Naive thymus-derived CD8-positive, alpha-beta T cell (primary cell): ENCODE results near the gene TRIM28. TPM values are rescaled to one million over a fixed set of nuclear protein-coding genes. Genes with fewer than 3 reads are reported as not detected.

Experiments
- ATAC-seq, 2 donors: fragments of 150-1000 bp; cut with Tn5 transposase in 1 of 2; sonication (Bioruptor Pico), chemical (Tn5 transposase) in 1 of 2; 1 replicate in 1 of 2; 2 replicates in 1 of 2; pipeline ENCODE4 v1.10.0; 2021; ENCODE audit warnings: mild to moderate bottlenecking in 2 of 2, moderate library complexity in 2 of 2
- POLR2A ChIA-PET: fragments of 350-600 bp; sonication (Branson Sonifier 250); formaldehyde crosslinking; loops from one replicate; lab custom pipeline; 2021; ENCODE audit warnings: antibody characterized with exemption; lab: Charles Lee
- DNase-seq, 10 donors: peaks; one replicate each; pipeline versions ENCODE4 v3.0.0 to v3.0.0-alpha.2; 2020 to 2022
- H3K27ac Mint-ChIP-seq, 10 donors: one replicate each; pipeline ENCODE4 v1.8.0; 2020 to 2022; ENCODE audit warnings: mild to moderate bottlenecking in 10 of 10, mixed read lengths in 10 of 10, moderate library complexity in 4 of 10, inconsistent platforms in 1 of 10
- H3K27me3 Mint-ChIP-seq, 5 donors: one replicate each; pipeline ENCODE4 v1.8.0; 2021 to 2022; ENCODE audit warnings: mixed read lengths in 5 of 5
- H3K36me3 Mint-ChIP-seq, 3 donors: one replicate each; pipeline ENCODE4 v1.8.0; 2020 to 2022; ENCODE audit warnings: mixed read lengths in 3 of 3, mild to moderate bottlenecking in 2 of 3, inconsistent platforms in 1 of 3
- H3K4me1 Mint-ChIP-seq, 4 donors: one replicate each; pipeline ENCODE4 v1.8.0; 2021 to 2022; ENCODE audit warnings: mixed read lengths in 4 of 4
- H3K4me3 Mint-ChIP-seq, 10 donors: one replicate each; pipeline ENCODE4 v1.8.0; 2020 to 2022; ENCODE audit warnings: mild to moderate bottlenecking in 10 of 10, mixed read lengths in 10 of 10, moderate library complexity in 6 of 10, inconsistent platforms in 1 of 10
- H3K9me3 Mint-ChIP-seq, 9 donors: one replicate each; pipeline ENCODE4 v1.8.0; 2020 to 2022; ENCODE audit warnings: mixed read lengths in 9 of 9, mild to moderate bottlenecking in 3 of 9, inconsistent platforms in 1 of 9, moderate library complexity in 1 of 9
- polyA plus RNA-seq, 3 donors: library from polyadenylated mRNA; unstranded; fragments of 300-500 nt; fragmentation: Illumina TruSeq; gene quantifications; one replicate each; pipeline ENCODE4 v1.2.3, GENCODE V29; 2021
- total RNA-seq, 8 experiments: library from RNA in 2 of 8; stranded (reverse) in 2 of 8; gene quantifications; one replicate each; pipeline ENCODE4 v1.2.3 and lab custom pipeline; 2021 to 2026

The TRIM28 gene
- total and polyA plus RNA-seq, 5 experiments from 2014 or later = 55.7 to 434 (median 114) TPM

GRCh38 chr19:58568453-58569130 is 24.7 kb downstream of the TRIM28 start:
- H3K4me3 Mint-ChIP-seq = no peak overlapping the region
- POLR2A ChIA-PET = interaction anchor here (1.7 to 4.7 kb wide), 2 partner anchors 7 to 14 kb away, joined by 7 to 68 read pairs; partner anchors contain the start of gene CHMP2A
- peaks cover 21 to 33% (median 29%) of the 10 kb centered on the region in 4 donors for H3K4me1 Mint-ChIP-seq
- peak overlapping the region in 5 of 10 donors; percentile 25 to 75 (median 39) for H3K27ac Mint-ChIP-seq
- DNase-seq (peak in 1 of 10 donors; percentile 13), ATAC-seq (no peak)
- peaks cover 0 to 6% (median 0%) of the 10 kb centered on the region in 3 donors for H3K36me3 Mint-ChIP-seq
- H3K9me3 Mint-ChIP-seq = no peaks in the 10 kb centered on the region
- peaks cover 0 to 5% (median 0%) of the 10 kb centered on the region in 5 donors for H3K27me3 Mint-ChIP-seq

- no peaks in the 10 kb centered on the region for H3K9me3 Mint-ChIP-seq
- POLR2A ChIA-PET = interaction anchor here (0.7 to 4.7 kb wide), 2 partner anchors 8 to 290 kb away, joined by 3 to 68 read pairs; no protein-coding TSS in a partner anchor
- peak in 1 of 10 donors; percentile 38 for DNase-seq
- H3K4me1 Mint-ChIP-seq = peaks cover 21 to 33% (median 29%) of the 10 kb centered on the region in 4 donors
- H3K27me3 Mint-ChIP-seq = peaks cover 0 to 5% (median 0%) of the 10 kb centered on the region in 5 donors
- ATAC-seq = no peak
- peak overlapping the region in 5 of 10 donors; percentile 25 to 74 (median 40) for H3K27ac Mint-ChIP-seq
- H3K4me3 Mint-ChIP-seq = no peak overlapping the region
- H3K36me3 Mint-ChIP-seq = peaks cover 0 to 6% (median 0%) of the 10 kb centered on the region in 3 donors
Observed at GRCh38 chr19:58569191-58569942, 25.5 kb downstream of the TRIM28 start.

GRCh38 chr19:58569943-58570670 is 26.2 kb downstream of the TRIM28 start:
- Mint-ChIP-seq H3K4me3 (no peak overlapping the region), H3K27me3 (peaks cover 0 to 5% (median 0%) of the 10 kb centered on the region in 5 donors), H3K9me3 (no peaks in the 10 kb centered on the region), H3K36me3 (peaks cover 0 to 6% (median 0%) of the 10 kb centered on the region in 3 donors), H3K4me1 (peaks cover 21 to 33% (median 30%) of the 10 kb centered on the region in 4 donors), H3K27ac (peak overlapping the region in 2 of 10 donors; percentile 29 to 44)
- ATAC-seq (no peak), DNase-seq (peak in 1 of 10 donors; percentile 50)
- POLR2A ChIA-PET = interaction anchor here (0.7 to 4.7 kb wide), 3 partner anchors 8 to 291 kb away, joined by 3 to 68 read pairs (median 18); partner anchors contain the start of gene CHMP2A

- no peak for ATAC-seq
- H3K27me3 Mint-ChIP-seq = peaks cover 0 to 5% (median 0%) of the 10 kb centered on the region in 5 donors
- peaks cover 0 to 4% (median 0%) of the 10 kb centered on the region in 3 donors for H3K36me3 Mint-ChIP-seq
- peaks cover 25 to 42% (median 36%) of the 10 kb centered on the region in 4 donors for H3K4me1 Mint-ChIP-seq
- POLR2A ChIA-PET = interaction anchor here (1.6 to 4.7 kb wide), 4 partner anchors 9 to 27 kb away, joined by 7 to 68 read pairs (median 16); partner anchors contain the start of genes CHMP2A, TRIM28 and UBE2M
- DNase-seq = peak in 2 of 10 donors; percentile 15 to 55
- peak overlapping the region in 1 of 10 donors; percentile 4 for H3K4me3 Mint-ChIP-seq
- H3K9me3 Mint-ChIP-seq = no peaks in the 10 kb centered on the region
- H3K27ac Mint-ChIP-seq = peak overlapping the region in 4 of 10 donors; percentile 34 to 100 (median 100)
Observed at GRCh38 chr19:58570770-58571574, 27.1 kb downstream of the TRIM28 start.

GRCh38 chr19:58571575-58571947 is 27.7 kb downstream of the TRIM28 start:
- POLR2A ChIA-PET = interaction anchor here (1.6 to 4.7 kb wide), 7 partner anchors 10 to 209 kb away, joined by 6 to 68 read pairs (median 14); partner anchors contain the start of genes CHMP2A, TRIM28, UBE2M and ZBTB45
- ATAC-seq = no peak
- no peaks in the 10 kb centered on the region for H3K36me3 Mint-ChIP-seq
- H3K27me3 Mint-ChIP-seq = peaks cover 0 to 5% (median 0%) of the 10 kb centered on the region in 5 donors
- peak in 2 of 10 donors; percentile 15 to 59 for DNase-seq
- H3K9me3 Mint-ChIP-seq = no peaks in the 10 kb centered on the region
- H3K27ac Mint-ChIP-seq = peak overlapping the region in 8 of 10 donors; percentile 99 to 100 (median 100)
- H3K4me3 Mint-ChIP-seq = peak overlapping the region; percentile 88 to 100 (median 98)
- H3K4me1 Mint-ChIP-seq = peaks cover 25 to 48% (median 38%) of the 10 kb centered on the region in 4 donors

GRCh38 chr19:58572026-58572817 is 28.4 kb downstream of the TRIM28 start:
- ATAC-seq = no peak

GRCh38 chr19:58572818-58573657 is 29.2 kb downstream of the TRIM28 start, which contains the start of gene MZF1:
MZF1 (minus strand) TSS chr19:58573335; CDS start chr19:58571389, 1,946 bp downstream.
- H3K4me1 Mint-ChIP-seq = peaks cover 29 to 55% (median 45%) of the 10 kb centered on the region in 4 donors
- peak within 1 kb of the TSS; percentile 88 to 100 (median 98) for H3K4me3 Mint-ChIP-seq
- H3K36me3 Mint-ChIP-seq = no peaks in the 10 kb centered on the region
- DNase-seq (peak; percentile 96 to 100 (median 100)), ATAC-seq (peak; percentile 70 to 76)
- H3K27ac Mint-ChIP-seq = peak within 1 kb of the TSS; percentile 99 to 100 (median 100)
- peaks cover 0 to 5% (median 0%) of the 10 kb centered on the region in 5 donors for H3K27me3 Mint-ChIP-seq
- H3K9me3 Mint-ChIP-seq = no peaks in the 10 kb centered on the region
- POLR2A ChIA-PET = interaction anchor here (0.9 to 4.7 kb wide), 10 partner anchors 11 to 571 kb away, joined by 3 to 68 read pairs (median 7); partner anchors contain the start of genes CHMP2A, TRIM28, UBE2M and ZBTB45

More at GRCh38 chr19:58572026-58572817, 28.4 kb downstream of the TRIM28 start:
- Mint-ChIP-seq H3K36me3 (no peaks in the 10 kb centered on the region), H3K4me1 (peaks cover 25 to 48% (median 39%) of the 10 kb centered on the region in 4 donors), H3K4me3 (peak overlapping the region; percentile 88 to 100 (median 98)), H3K27ac (peak overlapping the region; percentile 99 to 100 (median 100)), H3K9me3 (no peaks in the 10 kb centered on the region), H3K27me3 (peaks cover 0 to 5% (median 0%) of the 10 kb centered on the region in 5 donors)
- DNase-seq = peak in 2 of 10 donors; percentile 16 to 63
- POLR2A ChIA-PET = interaction anchor here (0.9 to 4.7 kb wide), 10 partner anchors 11 to 570 kb away, joined by 3 to 68 read pairs (median 7); partner anchors contain the start of genes CHMP2A, TRIM28, UBE2M and ZBTB45

GRCh38 chr19:58573658-58574164 is 29.8 kb downstream of the TRIM28 start:
- Mint-ChIP-seq H3K4me3 (peak overlapping the region; percentile 88 to 100 (median 98)), H3K4me1 (peaks cover 28 to 55% (median 50%) of the 10 kb centered on the region in 4 donors), H3K27ac (peak overlapping the region; percentile 99 to 100 (median 100)), H3K27me3 (peaks cover 0 to 5% (median 0%) of the 10 kb centered on the region in 5 donors), H3K9me3 (no peaks in the 10 kb centered on the region), H3K36me3 (no peaks in the 10 kb centered on the region)
- DNase-seq (no peak), ATAC-seq (no peak)
- POLR2A ChIA-PET = interaction anchor here (0.6 to 5.6 kb wide), 6 partner anchors 10 to 107 kb away, joined by 3 to 73 read pairs (median 8); partner anchors contain the start of genes CHMP2A, TRIM28, ZBTB45 and ZNF324
